Posterior vena cava (tissue), 2 donors: ENCODE data around the gene RNF144A. TPM values are rescaled to one million over a fixed set of nuclear protein-coding genes. Genes with fewer than 3 reads are reported as not detected.
"Not testable (repeated sequence)": the region's sequence is repeated elsewhere in the genome, so short reads cannot be mapped to it uniquely, and the experiment has no call there.

Experiments
- DNase-seq: peaks from one replicate; pipeline ENCODE4 v3.0.0-alpha.2; 2020; ENCODE audit warnings: low spot score
- intact Hi-C, 2 donors: fragments of 100-400 bp; cut with DNase I; formaldehyde crosslinking; loops; one replicate each; pipeline versions ENCODE4 v1.14.1 to v1.14.2; 2022 to 2023
- total RNA-seq, 2 donors: library from RNA; stranded (reverse); fragmentation: NEBNext Ultra II Directional; extraction: Animal tissue kit (Norgen Biotek cat#: 25700); gene quantifications; one replicate each; pipeline ENCODE4 v1.2.1, GENCODE V29; 2021
- donor health status: DM: yes; HTN: yes; CAD: no.
- donor health status: DM: yes; HTN: yes; CAD: no.

RNF144A gene
- total RNA-seq, 2 donors from 2014 or later, result 9.4 to 11.8 TPM

- intact Hi-C loops, result no loop called here
- no peak for DNase-seq
Observed at GRCh38 chr2:6924924-6925409, 7.8 kb downstream of the RNF144A start.

DNA sequence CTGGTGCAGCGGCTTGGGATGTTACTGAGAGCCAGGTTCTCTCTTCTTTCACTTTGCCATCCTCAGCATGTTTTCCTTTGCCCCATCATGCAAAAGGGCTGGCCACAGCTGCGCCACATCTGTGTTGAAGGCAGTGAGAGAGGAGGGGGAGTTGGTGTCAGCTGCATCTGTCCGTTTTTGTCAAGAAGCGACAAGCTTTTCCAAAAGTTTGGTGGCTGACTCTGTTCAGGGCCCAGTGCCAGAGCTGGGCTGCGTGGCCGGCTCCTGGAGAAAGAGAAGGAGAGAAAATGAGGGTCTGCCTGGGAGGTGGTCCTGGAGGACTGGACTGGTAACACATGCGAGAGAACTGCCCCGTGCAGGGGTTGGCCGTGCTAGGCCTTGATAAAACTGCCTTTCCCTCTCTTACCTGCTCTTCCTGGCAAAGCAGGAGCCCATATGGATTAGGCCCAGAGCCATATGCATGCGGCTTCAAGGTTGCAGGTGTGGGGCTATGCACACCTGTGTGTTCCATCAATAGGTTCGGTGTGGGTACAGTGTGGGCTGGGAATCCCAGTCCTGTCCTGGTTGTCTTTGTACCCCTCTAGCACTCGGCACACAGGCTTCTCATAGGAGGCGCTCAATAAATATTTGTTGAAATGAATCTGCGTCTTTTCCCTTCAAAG is 9.0 kb downstream of the RNF144A start:
- DNase-seq, result no peak
- intact Hi-C loops, result no loop called here

GRCh38 chr2:6927186-6927585 is 10.0 kb downstream of the RNF144A start:
- intact Hi-C loops, result loop anchor here in 1 of 2 donors (1.0 kb wide), 1 partner anchor 22 kb away; no protein-coding TSS in a partner anchor
- no peak for DNase-seq

- no peak for DNase-seq
- intact Hi-C loops, result loop anchor here in 1 of 2 donors (1.0 kb wide), 1 partner anchor 22 kb away; no protein-coding TSS in a partner anchor
Observed at GRCh38 chr2:6927753-6928152, 10.5 kb downstream of the RNF144A start.

DNA sequence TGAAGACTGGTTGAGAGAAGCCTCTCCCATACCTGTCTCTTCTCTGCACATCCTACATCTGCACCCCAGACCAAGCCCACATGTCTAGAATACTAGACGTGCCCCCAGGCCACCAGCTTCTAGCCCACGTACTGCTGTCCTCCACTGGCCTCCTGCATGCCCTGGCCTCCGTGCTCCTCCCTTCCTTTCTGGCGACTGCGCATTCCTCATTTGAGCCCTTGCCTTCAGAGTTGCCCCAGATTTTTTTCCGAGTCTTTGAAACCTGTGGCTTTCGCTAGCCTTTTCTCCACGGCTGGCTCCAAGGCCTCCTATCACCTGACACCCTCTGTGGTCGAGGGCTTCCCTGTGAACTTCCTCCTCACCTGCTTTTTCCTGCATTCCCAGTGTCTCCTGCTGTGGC is 11.2 kb downstream of the RNF144A start:
- no peak for DNase-seq
- intact Hi-C loops, result no loop called here

GRCh38 chr2:6929196-6929819 is 12.1 kb downstream of the RNF144A start:
- intact Hi-C loops, result no loop called here

DNA sequence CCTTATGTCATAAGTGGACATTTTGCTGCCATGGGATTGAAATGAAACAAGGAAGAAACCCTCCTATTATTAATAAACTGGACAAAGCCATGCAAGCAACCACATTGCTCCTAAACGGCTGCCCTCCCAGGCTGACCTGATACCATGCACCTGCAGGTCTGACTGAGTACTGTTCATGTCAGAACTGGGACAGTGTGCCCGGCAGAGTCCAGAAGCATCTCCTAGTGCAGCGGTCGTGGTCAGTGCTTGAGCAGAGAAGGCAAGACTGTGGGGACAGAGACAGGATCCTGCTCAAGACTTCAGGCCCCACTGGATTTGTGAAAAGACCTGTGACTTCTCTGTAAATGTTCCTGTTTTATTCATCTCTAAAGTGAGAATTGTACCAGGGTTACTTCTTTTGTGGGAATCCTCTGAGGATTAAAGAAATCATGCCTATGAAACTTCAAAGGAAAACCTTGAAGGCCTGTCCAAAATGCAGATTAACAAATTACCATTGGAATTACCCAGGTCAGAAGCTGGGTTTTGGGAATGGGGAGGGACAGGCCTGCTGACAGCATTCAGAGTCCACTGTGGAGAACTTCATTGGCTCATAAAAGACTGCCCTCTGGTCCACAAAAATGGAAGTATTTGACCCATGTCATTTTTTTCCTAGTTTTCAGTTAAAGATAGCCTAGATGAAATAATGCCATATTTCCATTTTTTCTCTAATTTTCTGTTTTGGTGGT is 13.9 kb downstream of the RNF144A start:
- DNase-seq, result no peak
- intact Hi-C loops, result no loop called here

More at GRCh38 chr2:6929196-6929819, 12.1 kb downstream of the RNF144A start:
- DNase-seq, result no peak

DNA sequence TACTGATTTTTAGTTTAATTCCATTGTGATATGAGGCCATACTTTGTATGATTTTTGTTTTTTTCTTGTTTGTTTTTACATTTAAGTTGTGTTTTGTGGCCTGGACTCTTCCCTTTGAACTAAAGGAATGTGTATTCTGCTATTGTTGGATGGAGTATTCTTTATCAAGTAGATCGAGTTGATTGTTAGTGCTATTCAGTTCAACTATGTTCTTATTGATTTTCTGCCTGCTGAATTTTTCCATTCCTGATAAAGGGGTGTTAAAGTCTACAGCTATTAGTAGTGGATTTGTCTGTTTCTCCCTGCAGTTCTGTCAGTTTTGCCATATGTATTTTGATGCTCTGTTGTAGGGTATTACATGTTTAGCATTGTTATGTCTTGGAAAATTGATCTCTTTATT is 14.5 kb downstream of the RNF144A start:
- DNase-seq, result no peak
- intact Hi-C loops, result no loop called here

DNA sequence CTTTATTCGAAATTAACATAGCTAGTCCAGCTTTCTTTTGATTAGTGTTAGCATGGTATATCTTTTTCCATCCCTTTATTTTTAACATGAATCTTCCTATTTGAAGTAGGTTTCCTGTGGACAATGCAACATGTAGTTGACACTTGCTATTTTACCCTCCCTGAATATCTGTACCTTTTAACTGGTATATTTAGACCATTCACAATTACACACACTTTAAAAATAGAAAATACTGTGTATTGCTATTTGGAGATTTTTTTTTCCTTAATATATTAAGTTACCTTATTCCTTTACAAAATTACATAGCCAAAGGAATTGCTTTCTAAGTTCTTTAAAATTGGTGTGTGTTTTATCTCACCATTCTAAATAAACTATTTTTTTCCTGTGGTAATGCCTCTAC is 15.0 kb downstream of the RNF144A start:
- DNase-seq, result no peak
- intact Hi-C loops, result no loop called here

DNA sequence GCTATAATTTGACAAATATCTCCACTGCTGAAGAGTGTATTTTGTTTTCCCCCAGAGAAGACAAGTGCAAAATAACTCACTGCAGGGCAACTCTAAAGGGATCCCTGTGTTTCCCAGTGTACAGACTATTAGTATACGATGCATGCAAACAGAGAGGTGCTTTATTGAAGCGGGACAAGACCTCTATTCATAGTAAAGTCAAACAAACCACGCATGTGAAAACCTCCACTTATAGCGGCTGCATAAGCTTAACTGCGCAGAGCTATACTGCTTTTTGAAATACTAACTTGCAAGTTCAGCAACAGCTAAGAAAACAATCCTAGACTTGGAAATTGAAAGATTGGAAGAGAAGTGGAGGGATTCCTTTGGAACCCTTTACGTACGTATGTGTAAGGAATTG is 15.6 kb downstream of the RNF144A start:
- intact Hi-C loops, result no loop called here
- no peak for DNase-seq

- intact Hi-C loops, result no loop called here
- no peak for DNase-seq
Observed at GRCh38 chr2:6933911-6934310, 16.7 kb downstream of the RNF144A start.

GRCh38 chr2:6934345-6934744 is 17.1 kb downstream of the RNF144A start:
- intact Hi-C loops, result no loop called here
- DNase-seq, result no peak

DNA sequence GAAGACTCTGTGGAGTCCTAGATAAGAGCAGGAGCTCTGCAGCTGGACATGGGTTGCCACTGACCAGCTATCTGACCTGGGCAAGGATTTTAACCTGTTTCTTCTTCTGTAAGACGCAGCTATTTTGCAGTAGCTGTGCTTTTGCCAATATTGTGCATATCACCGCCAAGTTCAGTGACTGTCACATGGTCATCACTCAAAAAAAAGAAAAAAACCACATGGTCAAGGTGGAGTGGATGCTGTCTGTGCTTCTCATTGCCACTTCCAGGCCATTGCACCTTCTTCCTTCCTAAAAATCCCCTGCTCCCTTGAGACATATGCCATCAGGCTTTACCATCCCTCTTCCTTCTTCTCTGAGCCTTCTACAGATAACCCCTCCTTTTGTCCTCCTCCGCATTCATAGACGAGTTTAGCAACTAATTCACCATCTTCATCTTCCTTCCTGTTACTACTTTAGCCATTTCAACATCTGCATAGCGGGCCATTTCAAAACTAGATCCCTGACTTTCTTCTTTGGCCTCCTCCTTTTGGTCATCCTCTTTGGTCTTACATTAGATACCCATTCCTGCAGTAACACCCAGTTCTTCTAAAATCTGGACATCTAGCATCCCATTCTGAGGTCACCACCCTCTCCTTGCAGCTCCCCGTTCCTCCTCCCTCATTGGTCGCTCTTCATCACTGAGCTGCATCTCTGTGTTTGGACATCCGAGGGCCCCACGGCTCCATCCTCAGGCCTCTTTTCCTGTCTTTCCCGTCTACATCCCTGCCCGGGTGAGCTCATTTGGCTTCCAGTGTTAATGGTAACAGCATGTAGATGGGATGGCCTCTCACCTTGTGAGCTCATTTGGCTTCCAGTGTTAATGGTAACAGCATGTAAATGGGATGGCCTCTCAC is 17.8 kb downstream of the RNF144A start:
- intact Hi-C loops, result no loop called here
- no peak for DNase-seq

DNA sequence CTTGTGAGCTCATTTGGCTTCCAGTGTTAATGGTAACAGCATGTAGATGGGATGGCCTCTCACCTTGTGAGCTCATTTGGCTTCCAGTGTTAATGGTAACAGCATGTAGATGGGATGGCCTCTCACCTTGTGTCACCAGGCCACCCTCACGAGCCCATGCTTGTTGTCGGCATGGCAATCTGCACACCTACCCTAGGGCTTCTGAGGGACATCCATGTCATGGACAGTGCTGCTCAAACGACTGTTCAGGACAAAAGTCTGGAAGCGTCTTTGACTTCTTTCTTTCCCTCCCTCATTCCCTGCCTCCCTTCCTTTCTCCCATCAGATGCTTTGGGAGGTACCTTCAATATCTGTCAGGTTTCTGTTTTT is 18.4 kb downstream of the RNF144A start:
- intact Hi-C loops, DNase-seq: not testable (repeated sequence)

GRCh38 chr2:6937157-6937556 is 19.9 kb downstream of the RNF144A start:
- intact Hi-C loops, result no loop called here
- no peak for DNase-seq

DNA sequence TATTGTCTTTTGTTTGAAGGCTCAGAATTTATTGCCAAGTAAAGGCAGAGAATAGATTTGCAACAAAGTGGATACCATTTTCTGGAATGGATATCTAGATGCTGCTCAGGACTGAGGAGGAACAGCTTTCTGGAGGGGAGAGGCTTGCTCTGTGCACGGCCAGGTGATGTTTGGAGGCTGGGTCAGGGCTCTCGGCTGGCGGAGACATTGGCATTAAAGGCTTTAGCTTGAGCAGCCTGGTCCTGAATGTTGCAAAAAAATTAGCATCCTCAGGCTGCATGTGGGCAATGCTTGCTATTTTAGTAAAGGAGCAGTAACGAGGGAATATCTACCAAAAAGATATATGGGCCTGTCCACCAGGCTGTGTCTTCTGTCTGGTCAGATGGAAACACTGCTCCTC is 20.4 kb downstream of the RNF144A start:
- intact Hi-C loops, result no loop called here
- DNase-seq, result no peak

- DNase-seq, result no peak
- intact Hi-C loops, result no loop called here
Observed at GRCh38 chr2:6939071-6939470, 21.9 kb downstream of the RNF144A start.

DNA sequence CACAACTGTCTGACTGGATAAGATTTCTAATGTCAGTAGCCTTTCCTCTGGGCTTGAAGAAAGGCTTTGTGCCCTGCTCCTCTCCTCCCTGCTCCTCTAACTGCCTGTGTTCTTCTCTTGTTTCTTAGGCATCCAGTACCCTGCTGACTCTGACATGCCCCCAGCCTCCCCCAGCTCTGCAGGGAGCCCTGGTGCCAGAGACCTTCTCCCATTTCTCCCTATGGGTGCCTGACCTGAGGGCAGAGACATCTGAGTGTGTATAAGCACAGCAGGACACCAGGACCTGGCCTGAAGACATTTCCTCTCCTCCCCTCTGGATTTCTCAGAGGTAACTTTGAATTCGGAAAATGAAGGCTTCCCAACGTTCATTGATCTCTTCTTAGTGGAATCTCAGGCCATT is 23.6 kb downstream of the RNF144A start:
- no peak for DNase-seq
- intact Hi-C loops, result no loop called here

DNA sequence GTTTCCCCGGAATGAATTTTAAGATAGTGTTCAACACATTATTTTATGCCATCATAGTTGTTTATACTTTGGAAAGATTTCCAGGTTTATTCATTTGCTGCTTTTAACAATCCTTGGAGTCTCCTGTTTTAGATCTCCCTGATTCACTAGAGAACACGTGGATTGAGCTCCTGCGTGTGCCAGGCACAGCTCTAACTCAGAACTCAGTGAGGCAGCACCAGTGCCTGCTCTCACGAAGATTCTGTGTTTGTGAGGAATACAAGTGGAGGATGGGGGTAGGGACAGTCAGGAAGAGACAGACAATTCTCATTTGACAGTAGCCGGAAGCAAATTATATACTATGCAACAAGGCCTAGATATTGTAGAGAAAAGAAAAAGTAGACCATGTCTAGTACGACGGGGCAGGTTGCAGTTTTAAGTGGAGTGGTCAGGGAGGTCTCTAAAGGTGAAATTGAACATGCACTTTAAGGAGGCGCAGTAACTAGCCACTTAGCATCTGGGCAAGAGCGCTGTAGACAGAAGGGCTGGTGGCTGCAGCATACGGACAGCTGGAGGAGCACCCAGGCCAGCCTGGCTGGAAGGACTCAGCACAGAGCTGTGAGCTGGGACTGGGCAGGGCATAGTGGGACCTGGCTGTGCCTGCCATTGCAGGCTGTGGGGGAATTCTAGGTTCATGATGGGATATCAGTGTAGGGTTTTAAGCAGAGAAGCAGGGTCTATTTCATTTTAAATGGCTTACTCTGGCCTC is 24.3 kb downstream of the RNF144A start:
- intact Hi-C loops, result no loop called here
- no peak for DNase-seq
